HepG2 (cell line): ENCODE measurements around the gene MAPRE3. TPM values are rescaled to one million over a fixed set of nuclear protein-coding genes. Genes with fewer than 3 reads are reported as not detected.
A peak's percentile ranks its signal among the peaks of the same experiment; 100 is the strongest.

Experiments used
- ATAC-seq: fragments of 200-7000 bp; cut with Tn5 transposase; 3 replicates; pipeline ENCODE4 v1.9.1; 2020; ENCODE audit warnings: mild to moderate bottlenecking, moderate library complexity
- BruUV-seq: library from RNA; stranded (reverse); fragments of 400-500 nt; replicated peaks from 2 replicates; lab custom pipeline; 2021; lab: Mats Ljungman, UMichigan
- CTCF ChIA-PET: fragments of 300-600 bp; formaldehyde crosslinking; extraction: SDS; loops from one replicate; lab custom pipeline; 2021; ENCODE audit warnings: low total read pairs, inconsistent platforms, low intra/inter-chr PET ratio; lab: Yijun Ruan, JAX
- POLR2A ChIA-PET: fragments of 350-600 bp; sonication (Branson Sonifier 250); formaldehyde crosslinking; loops from one replicate; lab custom pipeline; 2020; ENCODE audit warnings: antibody characterized with exemption, inconsistent platforms; lab: Yijun Ruan, JAX
- DNase-seq: peaks from one replicate; pipeline ENCODE4 v3.0.0-alpha.2; 2015; ENCODE audit warnings: low spot score
- FAIRE-seq: peaks from 3 replicates; lab custom pipeline; 2011; peaks lifted over from hg19 to GRCh38; lab: Jason Lieb, UNC
- H2AFZ ChIP-seq: one replicate; pipeline ENCODE4 v1.6.1; 2011; ENCODE audit warnings: low read length, inconsistent platforms
- H3K27ac ChIP-seq: fragments of 300-600 bp; 3 replicates; pipeline ENCODE4 v1.8.0; 2011; ENCODE audit warnings: mixed run types, mild to moderate bottlenecking, mixed read lengths, low read length, inconsistent platforms; ENCODE audit not compliant: insufficient read depth; ENCODE audit errors: extremely low read length
- H3K27me3 ChIP-seq, 2 experiments: fragments of 200-600 bp in 1 of 2; 2 replicates in 1 of 2; 3 replicates in 1 of 2; pipeline versions ENCODE4 v1.6.0 to v1.8.0; 2011; ENCODE audit warnings: low read length in 2 of 2, mild to moderate bottlenecking in 2 of 2, moderate library complexity in 2 of 2, inconsistent platforms in 1 of 2; ENCODE audit not compliant: insufficient read depth in 2 of 2, control insufficient read depth in 1 of 2
- H3K36me3 ChIP-seq, 2 experiments: fragments of 200-600 bp in 1 of 2; replicated peaks in 1 of 2; 2 replicates in 1 of 2; 3 replicates in 1 of 2; pipeline versions ENCODE4 v1.5.1 to v1.8.0; 2011; ENCODE audit warnings: low read length in 2 of 2, inconsistent platforms in 1 of 2; ENCODE audit not compliant: insufficient read depth in 2 of 2, control insufficient read depth in 1 of 2
- H3K4me1 ChIP-seq: 2 replicates; pipeline ENCODE4 v1.5.1; 2012; ENCODE audit warnings: low read length, inconsistent platforms; ENCODE audit not compliant: insufficient read depth
- H3K4me2 ChIP-seq: 2 replicates; pipeline ENCODE4 v1.6.0; 2011; ENCODE audit warnings: low read depth, low read length, inconsistent platforms
- H3K4me3 ChIP-seq, 3 experiments: fragments of 200-600 bp in 1 of 3; sonication (generic), shearing (Covaris generic) in 1 of 3; replicated peaks in 1 of 3; 2 replicates each; pipeline ENCODE4 v1.5.1; 2011 to 2016; ENCODE audit warnings: low read length in 3 of 3, inconsistent platforms in 2 of 3, low read depth in 2 of 3, mild to moderate bottlenecking in 2 of 3, control low read depth in 1 of 3, mixed read lengths in 1 of 3; ENCODE audit not compliant: insufficient read depth in 1 of 3
- H3K79me2 ChIP-seq: one replicate; pipeline ENCODE4 v1.6.1; 2011; ENCODE audit warnings: low read length, inconsistent platforms; ENCODE audit not compliant: insufficient read depth
- H3K9ac ChIP-seq: 2 replicates; pipeline ENCODE4 v1.6.0; 2011; ENCODE audit warnings: mild to moderate bottlenecking, low read depth, low read length, inconsistent platforms; ENCODE audit not compliant: insufficient read depth
- H3K9me3 ChIP-seq: 2 replicates; pipeline ENCODE4 v1.5.1; 2012; ENCODE audit warnings: mild to moderate bottlenecking, low read length
- H4K20me1 ChIP-seq: 2 replicates; pipeline ENCODE4 v1.6.0; 2011; ENCODE audit warnings: inconsistent platforms, mild to moderate bottlenecking, low read length, moderate library complexity; ENCODE audit not compliant: insufficient read depth
- FLYWCH1 ChIP-seq: sonication (generic); formaldehyde crosslinking; IDR thresholded peaks from 2 replicates; pipeline ENCODE4 v1.8.1; 2023; ENCODE audit warnings: mild to moderate bottlenecking, missing genetic modification reagents
- ZNF451 ChIP-seq: sonication (generic); formaldehyde crosslinking; IDR thresholded peaks from 2 replicates; pipeline ENCODE4 v1.5.0; 2020; ENCODE audit warnings: mild to moderate bottlenecking, missing genetic modification reagents
- WGBS: methylation state at CpG from one replicate; pipeline ENCODE4 v1.1.6; 2017; ENCODE audit warnings: low lambda C conversion rate; 5-methylcytosine and 5-hydroxymethylcytosine counted together
- in situ Hi-C: cut with HindIII; loops from 2 replicates; pipeline ENCODE4 v1.10.0; 2017; ENCODE audit warnings: low pct_unique_long_range_greater_than_20kb; ENCODE audit not compliant: extremely low pct_ligation_motif_present
- intact Hi-C: fragments of 100-400 bp; cut with micrococcal nuclease; formaldehyde crosslinking; loops from one replicate; pipeline ENCODE4 v1.10.0; 2022; ENCODE audit not compliant: unreplicated experiment
- polyA plus RNA-seq, 8 experiments: library from polyadenylated mRNA; depleted of rRNA in 3 of 8; stranded (reverse) in 7 of 8; unstranded in 1 of 8; fragments of >200 nt; fragmentation: Illumina TruSeq in 4 of 8; extraction: Trizol in 4 of 8; gene quantifications; 2 replicates each; pipeline versions ENCODE4 v1.2.1 to v1.2.3, GENCODE V29; 2011 to 2016; ENCODE audit warnings: low read depth in 4 of 8, missing spikeins in 1 of 8, mixed read lengths in 1 of 8; ENCODE audit not compliant: insufficient read depth in 1 of 8
- total RNA-seq, 5 experiments: library from RNA; depleted of rRNA; stranded (reverse); fragments of >200 nt; fragmentation: Illumina TruSeq; extraction: Trizol; gene quantifications; 2 replicates each; pipeline ENCODE4 v1.2.3, GENCODE V29; 2016; ENCODE audit warnings: low read depth in 1 of 5
- TF ChIP-seq, protein P1 (sequence below): sonication (generic); formaldehyde crosslinking; conservative IDR thresholded peaks from 2 replicates; pipeline ENCODE4 v1.8.1; 2023; ENCODE audit warnings: missing genetic modification reagents
- TF ChIP-seq, protein P2 (sequence below): sonication (generic); formaldehyde crosslinking; IDR thresholded peaks from 2 replicates; pipeline ENCODE4 v1.5.0; 2020; ENCODE audit warnings: missing genetic modification reagents, mild to moderate bottlenecking, borderline replicate concordance

Gene MAPRE3
- total and polyA plus RNA-seq, 2 of the 13 experiments (the other 11 are each of a cell fraction or from before 2014, with no cell fraction given): 0.31 to 0.91 TPM

DNA sequence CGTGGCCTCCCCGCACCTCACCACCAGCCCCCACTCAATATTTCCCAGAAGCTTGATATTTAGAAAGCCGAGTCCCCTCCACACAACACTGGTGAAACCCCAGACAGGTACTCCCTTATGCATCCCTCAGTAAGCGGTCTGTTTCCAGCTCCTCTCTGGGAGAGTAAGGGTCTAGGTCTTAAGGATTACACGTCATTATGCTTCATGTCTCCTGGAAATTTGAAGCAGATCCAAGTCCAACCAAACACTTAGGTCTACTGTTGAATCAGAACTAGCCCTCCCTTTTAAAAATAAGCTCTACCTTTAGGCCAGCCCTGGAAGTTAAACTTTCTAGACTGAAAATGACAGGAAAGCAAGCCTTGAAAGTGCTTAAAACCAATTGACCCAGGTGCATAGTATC is 102.5 kb downstream of the MAPRE3 start:
- intact Hi-C loops: no loop called here
- H3K4me1 ChIP-seq: peaks cover 78% of the 10 kb centered on the region
- WGBS: 33% methylated on average over 5 of the region's 5 CpGs
- peaks cover 30% of the 10 kb centered on the region for H3K79me2 ChIP-seq
- no peak overlapping the region for H2AFZ ChIP-seq
- no peak overlapping the region for H3K27ac ChIP-seq
- BruUV-seq: no TSS peak
- POLR2A ChIA-PET: interaction anchor here (0.7 to 4.3 kb wide), 9 partner anchors 11 to 1821 kb away, joined by 3 to 106 read pairs (median 12); partner anchors contain the start of genes AGBL5, ATRAID, KHK and SLC5A6
- no peaks in the 10 kb centered on the region for H3K9me3 ChIP-seq
- no peak for FAIRE-seq
- in situ Hi-C loops: no loop called here
- CTCF ChIA-PET: no interaction called here
- H3K4me2 ChIP-seq: peak overlapping the region; percentile 95
- ATAC-seq: no peak; the same call in 1 of the 3 replicates
- no peak for DNase-seq
- peak overlapping the region; percentile 81 to 99 (median 98) for H3K4me3 ChIP-seq
- peak overlapping the region; percentile 61 for H3K9ac ChIP-seq
- peaks cover 13 to 20% of the 10 kb centered on the region in 2 experiments for H3K36me3 ChIP-seq
- no peak for TF ChIP-seq ZNF451 (CRISPR knock-in tag)
- TF ChIP-seq, protein P1, sequence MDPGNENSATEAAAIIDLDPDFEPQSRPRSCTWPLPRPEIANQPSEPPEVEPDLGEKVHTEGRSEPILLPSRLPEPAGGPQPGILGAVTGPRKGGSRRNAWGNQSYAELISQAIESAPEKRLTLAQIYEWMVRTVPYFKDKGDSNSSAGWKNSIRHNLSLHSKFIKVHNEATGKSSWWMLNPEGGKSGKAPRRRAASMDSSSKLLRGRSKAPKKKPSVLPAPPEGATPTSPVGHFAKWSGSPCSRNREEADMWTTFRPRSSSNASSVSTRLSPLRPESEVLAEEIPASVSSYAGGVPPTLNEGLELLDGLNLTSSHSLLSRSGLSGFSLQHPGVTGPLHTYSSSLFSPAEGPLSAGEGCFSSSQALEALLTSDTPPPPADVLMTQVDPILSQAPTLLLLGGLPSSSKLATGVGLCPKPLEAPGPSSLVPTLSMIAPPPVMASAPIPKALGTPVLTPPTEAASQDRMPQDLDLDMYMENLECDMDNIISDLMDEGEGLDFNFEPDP (CRISPR knock-in tag): 0 out of 2 replicates have a peak, but pooled peaks have one; percentile 71
- TF ChIP-seq, protein P2, sequence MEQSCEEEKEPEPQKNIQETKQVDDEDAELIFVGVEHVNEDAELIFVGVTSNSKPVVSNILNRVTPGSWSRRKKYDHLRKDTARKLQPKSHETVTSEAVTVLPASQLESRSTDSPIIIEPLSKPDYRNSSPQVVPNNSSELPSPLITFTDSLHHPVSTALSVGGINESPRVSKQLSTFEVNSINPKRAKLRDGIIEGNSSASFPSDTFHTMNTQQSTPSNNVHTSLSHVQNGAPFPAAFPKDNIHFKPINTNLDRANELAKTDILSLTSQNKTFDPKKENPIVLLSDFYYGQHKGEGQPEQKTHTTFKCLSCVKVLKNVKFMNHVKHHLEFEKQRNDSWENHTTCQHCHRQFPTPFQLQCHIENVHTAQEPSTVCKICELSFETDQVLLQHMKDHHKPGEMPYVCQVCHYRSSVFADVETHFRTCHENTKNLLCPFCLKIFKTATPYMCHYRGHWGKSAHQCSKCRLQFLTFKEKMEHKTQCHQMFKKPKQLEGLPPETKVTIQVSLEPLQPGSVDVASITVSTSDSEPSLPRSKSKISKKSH (CRISPR knock-in tag): no peak
- no peak for TF ChIP-seq FLYWCH1 (CRISPR knock-in tag)
- H4K20me1 ChIP-seq: no peaks in the 10 kb centered on the region
- peaks cover 0 to 16% of the 10 kb centered on the region in 2 experiments; a peak in 2 of 5 replicates for H3K27me3 ChIP-seq
